NT2/D1 (cell line): ENCODE measurements around the gene FBXW4.

ENCODE experiments used
- SUZ12 ChIP-seq: IDR thresholded peaks from 2 replicates; pipeline ENCODE4 v1.6.1; 2011; ENCODE audit not compliant: insufficient read length, insufficient read depth; ENCODE audit errors: extremely low read depth
- ZNF274 ChIP-seq: IDR thresholded peaks from 2 replicates; pipeline ENCODE4 v1.6.1; 2011; ENCODE audit warnings: mild to moderate bottlenecking, low read depth, low read length

DNA sequence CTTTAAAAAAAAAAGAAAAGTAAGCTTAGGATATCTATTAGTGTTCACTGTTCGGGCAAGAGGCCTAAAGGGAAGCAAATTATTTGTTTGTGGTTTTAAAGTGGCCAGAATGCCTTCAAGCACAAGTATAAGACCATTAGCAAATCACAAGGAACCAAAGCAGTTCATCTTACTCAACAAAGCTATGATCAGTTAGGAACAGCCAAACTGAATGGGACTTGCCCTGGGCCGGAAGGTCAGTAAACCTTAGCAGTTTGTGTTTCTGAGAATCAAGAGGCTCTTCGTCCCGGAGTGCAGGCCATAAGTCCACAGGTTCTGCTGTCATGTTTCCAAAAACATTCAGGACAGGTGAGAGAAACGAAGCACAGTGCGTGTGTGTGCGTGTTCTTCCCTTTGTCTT lies 4.5 kb downstream of the FBXW4 start:
- TF ChIP-seq ZNF274: no peak
- no peak for TF ChIP-seq SUZ12
